Endodermal cell (in vitro differentiated cells): ENCODE results near the gene TMED5. TPM values are rescaled to one million over a fixed set of nuclear protein-coding genes. Genes with fewer than 3 reads are reported as not detected.
A peak's percentile ranks its signal among the peaks of the same experiment; 100 is the strongest.
"Not testable (repeated sequence)": the region's sequence is repeated elsewhere in the genome, so short reads cannot be mapped to it uniquely, and the experiment has no call there.

Source experiments
- DNase-seq: peaks from one replicate; pipeline ENCODE4 v3.0.0-alpha.2; 2017
- H3K27ac ChIP-seq: 2 replicates; pipeline ENCODE4 v1.5.1; 2013; ENCODE audit warnings: mild to moderate bottlenecking, low read depth, low read length, moderate library complexity
- H3K27me3 ChIP-seq: 2 replicates; pipeline ENCODE4 v1.6.1; 2013; ENCODE audit warnings: mild to moderate bottlenecking, low read length, moderate library complexity; ENCODE audit not compliant: insufficient read depth, control insufficient read depth, poor library complexity, severe bottlenecking
- H3K36me3 ChIP-seq: 2 replicates; pipeline ENCODE4 v1.7.0; 2013; ENCODE audit warnings: mild to moderate bottlenecking, low read length, moderate library complexity; ENCODE audit not compliant: control insufficient read depth, insufficient read depth
- H3K4me1 ChIP-seq: one replicate; pipeline ENCODE4 v1.7.0; 2013; ENCODE audit warnings: low read length; ENCODE audit not compliant: control insufficient read depth, insufficient read depth
- H3K4me3 ChIP-seq: 2 replicates; pipeline ENCODE4 v1.5.1; 2013; ENCODE audit warnings: mild to moderate bottlenecking, low read length, moderate library complexity
- H3K9ac ChIP-seq: 2 replicates; pipeline ENCODE4 v1.6.1; 2013; ENCODE audit warnings: mild to moderate bottlenecking, low read length, moderate library complexity; ENCODE audit not compliant: poor library complexity, severe bottlenecking; ENCODE audit errors: extremely low read depth
- H3K9me3 ChIP-seq: 2 replicates; pipeline ENCODE4 v1.6.1; 2013; ENCODE audit warnings: mild to moderate bottlenecking, low read length, moderate library complexity; ENCODE audit not compliant: control insufficient read depth
- H3K27ac Mint-ChIP-seq: 2 replicates; pipeline ENCODE4 v1.8.0; 2020; ENCODE audit warnings: mixed read lengths
- H3K27me3 Mint-ChIP-seq: 2 replicates; pipeline ENCODE4 v1.8.0; 2021; ENCODE audit warnings: mild to moderate bottlenecking, mixed read lengths; ENCODE audit not compliant: insufficient read depth
- H3K36me3 Mint-ChIP-seq: 2 replicates; pipeline ENCODE4 v1.8.0; 2020; ENCODE audit warnings: low read depth, mixed read lengths
- H3K4me1 Mint-ChIP-seq: 2 replicates; pipeline ENCODE4 v1.8.0; 2020; ENCODE audit warnings: mixed read lengths
- H3K4me3 Mint-ChIP-seq: 2 replicates; pipeline ENCODE4 v1.8.0; 2020; ENCODE audit warnings: mild to moderate bottlenecking, moderate library complexity, mixed read lengths
- H3K9me3 Mint-ChIP-seq: 2 replicates; pipeline ENCODE4 v1.8.0; 2020; ENCODE audit warnings: mild to moderate bottlenecking, mixed read lengths
- WGBS, 2 experiments: methylation state at CpG; one replicate each; pipeline versions ENCODE4 v1.1.5 to v1.1.7; 2013; ENCODE audit warnings: missing lambda C conversion rate in 2 of 2, mixed read lengths in 1 of 2; ENCODE audit not compliant: insufficient coverage in 1 of 2, insufficient read length in 1 of 2; 5-methylcytosine and 5-hydroxymethylcytosine counted together
- long read RNA-seq, 4 experiments: library from polyadenylated mRNA in 2 of 4; library from RNA in 1 of 4; library from capped mRNA in 1 of 4; stranded (forward) in 3 of 4; unstranded in 1 of 4; transcript quantifications; one replicate each; pipeline ENCODE4 v2.0.0, GENCODE V29; 2020 to 2021; ENCODE audit warnings: inconsistent platforms in 1 of 4
- polyA plus RNA-seq, 2 experiments: library from polyadenylated mRNA; stranded (reverse); fragments of 50-300 nt; gene quantifications; one replicate each; pipeline ENCODE4 v1.2.3, GENCODE V29; 2013
- total RNA-seq, 2 donors: library from RNA; stranded (reverse); fragmentation: NEBNext Ultra II Directional in 1 of 2; extraction: Animal tissue kit (Norgen Biotek cat#: 25700) in 1 of 2; gene quantifications; 2 replicates in 1 of 2; 3 replicates in 1 of 2; pipeline ENCODE4 v1.2.1, GENCODE V29; 2021
- TF ChIP-seq, protein P1 (sequence below): fragments of 200-600 bp; sonication (generic); conservative IDR thresholded peaks from 2 replicates; pipeline ENCODE4 v1.5.0; 2021; ENCODE audit warnings: antibody characterized with exemption, mild to moderate bottlenecking

The TMED5 gene
- total RNA-seq = 10 to 100 TPM; 28.0 to 30.2 TPM
- 39.9 TPM for polyA plus RNA-seq (2013, experiment 1 of 2)
- 38.5 TPM for polyA plus RNA-seq (2013, experiment 2 of 2)
- long read RNA-seq, experiment 1, full-length matches to known transcripts = 8 of 25 reads
- long read RNA-seq, experiment 1, partial matches to known transcripts = 0 of 25 reads
- long read RNA-seq, experiment 1, other reads (novel, unspliced or antisense) = 17 of 25 reads
- long read RNA-seq, experiment 2, full-length matches to known transcripts = 39 of 46 reads
- long read RNA-seq, experiment 2, partial matches to known transcripts = 3 of 46 reads
- long read RNA-seq, experiment 2, other reads (novel, unspliced or antisense) = 4 of 46 reads
- long read RNA-seq, experiment 3, full-length matches to known transcripts = 158 of 166 reads
- long read RNA-seq, experiment 3, partial matches to known transcripts = 2 of 166 reads
- long read RNA-seq, experiment 3, other reads (novel, unspliced or antisense) = 6 of 166 reads
- long read RNA-seq, experiment 4, full-length matches to known transcripts = 42 of 44 reads
- long read RNA-seq, experiment 4, partial matches to known transcripts = 0 of 44 reads
- long read RNA-seq, experiment 4, other reads (novel, unspliced or antisense) = 2 of 44 reads

DNA sequence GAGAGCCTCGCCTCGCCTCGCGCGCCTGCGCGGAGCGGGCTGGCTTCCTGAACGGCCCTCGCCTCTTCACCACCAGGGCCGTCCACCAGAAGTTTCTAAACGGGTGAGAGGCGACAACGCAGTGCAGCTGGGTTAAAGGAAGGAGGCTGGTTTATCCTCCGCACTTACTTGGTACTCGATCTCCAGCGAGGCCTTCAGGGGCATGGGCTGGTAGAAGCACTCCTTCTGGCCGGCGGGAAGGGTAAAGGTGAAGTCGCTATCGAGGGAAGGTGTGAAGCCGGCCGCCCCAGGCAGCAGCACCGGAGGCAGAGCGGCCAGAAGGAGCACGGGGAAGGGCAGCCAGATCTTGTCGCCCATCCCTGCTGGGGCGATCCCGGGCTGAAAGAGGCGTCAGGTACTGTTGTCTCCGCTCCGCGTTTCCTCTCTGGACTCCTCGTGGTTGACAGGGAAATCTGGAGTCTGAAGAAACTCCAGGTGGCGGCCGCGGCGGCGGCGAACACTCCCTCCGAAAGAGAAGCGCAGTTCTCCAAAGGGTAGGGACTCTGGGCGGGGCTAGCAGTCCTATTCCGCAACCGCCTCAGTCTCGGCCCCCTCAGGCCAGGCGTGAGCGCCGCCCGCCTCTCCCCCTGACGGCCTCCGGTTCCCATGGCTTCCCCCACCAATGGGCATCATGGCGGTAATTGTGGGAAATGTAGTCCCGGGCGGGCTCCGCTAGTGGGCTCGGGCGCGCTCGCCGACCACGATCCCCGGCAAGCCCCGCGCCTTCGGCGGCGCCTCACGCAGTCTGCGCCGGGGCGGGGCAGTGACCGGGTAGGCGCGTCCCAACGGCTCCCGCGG lies at the start of gene TMED5:
Gene TMED5 (minus strand): TSS at position 528 of the 837 bp plus-strand sequence. CDS start 171 bp downstream, at position 357.
- peak within 1 kb of the TSS; percentile 91 for H3K27ac ChIP-seq
- no peaks in the 10 kb centered on the region for H3K27me3 ChIP-seq
- Mint-ChIP-seq H3K4me3 (peak within 1 kb of the TSS; percentile 97), H3K27me3 (no peaks in the 10 kb centered on the region), H3K36me3 (peaks cover 4% of the 10 kb centered on the region), H3K9me3 (no peaks in the 10 kb centered on the region), H3K4me1 (peaks cover 13% of the 10 kb centered on the region), H3K27ac (peak within 1 kb of the TSS; percentile 98)
- peak within 1 kb of the TSS; percentile 96 for H3K4me3 ChIP-seq
- H3K4me1 ChIP-seq = peaks cover 4% of the 10 kb centered on the region
- H3K9ac ChIP-seq = peak within 1 kb of the TSS; percentile 81
- DNase-seq = peak; percentile 99
- 0% methylated on average over 12 to 78 of the region's 78 CpGs for WGBS, 2 experiments
- H3K36me3 ChIP-seq = peaks cover 10% of the 10 kb centered on the region
- TF ChIP-seq, protein P1, sequence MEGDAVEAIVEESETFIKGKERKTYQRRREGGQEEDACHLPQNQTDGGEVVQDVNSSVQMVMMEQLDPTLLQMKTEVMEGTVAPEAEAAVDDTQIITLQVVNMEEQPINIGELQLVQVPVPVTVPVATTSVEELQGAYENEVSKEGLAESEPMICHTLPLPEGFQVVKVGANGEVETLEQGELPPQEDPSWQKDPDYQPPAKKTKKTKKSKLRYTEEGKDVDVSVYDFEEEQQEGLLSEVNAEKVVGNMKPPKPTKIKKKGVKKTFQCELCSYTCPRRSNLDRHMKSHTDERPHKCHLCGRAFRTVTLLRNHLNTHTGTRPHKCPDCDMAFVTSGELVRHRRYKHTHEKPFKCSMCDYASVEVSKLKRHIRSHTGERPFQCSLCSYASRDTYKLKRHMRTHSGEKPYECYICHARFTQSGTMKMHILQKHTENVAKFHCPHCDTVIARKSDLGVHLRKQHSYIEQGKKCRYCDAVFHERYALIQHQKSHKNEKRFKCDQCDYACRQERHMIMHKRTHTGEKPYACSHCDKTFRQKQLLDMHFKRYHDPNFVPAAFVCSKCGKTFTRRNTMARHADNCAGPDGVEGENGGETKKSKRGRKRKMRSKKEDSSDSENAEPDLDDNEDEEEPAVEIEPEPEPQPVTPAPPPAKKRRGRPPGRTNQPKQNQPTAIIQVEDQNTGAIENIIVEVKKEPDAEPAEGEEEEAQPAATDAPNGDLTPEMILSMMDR = peak; percentile 55
- no peaks in the 10 kb centered on the region for H3K9me3 ChIP-seq

DNA sequence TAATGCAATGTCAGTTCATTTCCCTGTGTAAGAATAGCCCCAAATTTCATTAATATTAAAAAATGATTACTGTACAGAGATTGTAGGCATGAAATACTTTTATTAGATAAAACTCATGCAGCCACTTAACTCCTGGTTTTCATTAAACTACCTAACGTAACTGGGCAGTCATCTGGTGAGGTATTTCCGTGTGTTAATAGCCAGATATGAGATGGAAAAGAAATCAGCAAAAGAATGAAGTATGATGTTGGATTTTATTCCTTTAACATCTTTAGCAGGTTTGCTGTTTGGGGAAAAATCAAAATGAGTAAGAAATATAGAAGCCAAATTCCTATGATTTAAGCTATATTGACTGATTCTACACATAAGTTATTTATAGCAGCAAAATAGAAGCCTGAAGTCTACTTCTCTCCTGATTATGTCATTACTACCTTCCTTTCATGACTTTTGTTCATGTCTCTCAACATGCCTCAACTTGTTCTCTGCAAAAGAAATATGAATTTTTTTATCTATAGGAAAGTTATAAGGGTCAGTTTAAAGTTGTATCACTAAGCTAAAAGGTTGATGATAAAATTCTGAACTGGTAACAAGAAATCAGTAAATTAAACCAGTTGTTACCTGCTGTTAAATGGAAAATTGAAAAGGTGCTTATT lies 42.9 kb upstream of the TMED5 start:
- peaks cover 75% of the 10 kb centered on the region for H3K36me3 ChIP-seq
- Mint-ChIP-seq H3K4me3 (no peak overlapping the region), H3K36me3 (peaks cover 61% of the 10 kb centered on the region), H3K9me3 (peaks cover 8% of the 10 kb centered on the region), H3K27ac (no peak overlapping the region), H3K27me3 (no peaks in the 10 kb centered on the region), H3K4me1 (no peaks in the 10 kb centered on the region)
- no peaks in the 10 kb centered on the region for H3K4me1 ChIP-seq
- TF ChIP-seq, protein P1 = no peak
- H3K9ac ChIP-seq = no peak overlapping the region
- peaks cover 5% of the 10 kb centered on the region for H3K9me3 ChIP-seq
- no peaks in the 10 kb centered on the region for H3K27me3 ChIP-seq
- H3K4me3 ChIP-seq = no peak overlapping the region
- no peak overlapping the region for H3K27ac ChIP-seq
- DNase-seq = no peak
- 90 to 92% methylated on average over 2 of the region's 2 CpGs for WGBS, 2 experiments

DNA sequence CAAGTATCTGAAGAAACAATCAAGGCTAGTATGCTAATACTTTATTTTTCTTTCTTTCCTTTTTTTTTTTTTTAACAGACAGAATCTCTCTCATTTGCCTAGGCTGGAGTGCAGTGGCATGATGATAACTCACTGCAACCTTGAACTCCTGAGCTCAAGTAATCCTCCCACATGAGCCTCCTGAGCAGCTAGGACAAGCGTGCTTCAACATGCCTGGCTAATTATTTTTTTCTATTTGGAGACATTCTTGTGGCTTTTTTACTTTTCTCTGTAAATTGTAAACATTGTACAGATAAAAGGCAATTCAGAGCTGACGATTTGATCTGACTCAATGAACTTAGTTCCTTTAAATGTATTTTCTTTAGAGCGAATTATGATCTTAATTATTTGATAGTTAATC lies 41.7 kb upstream of the TMED5 start:
- peaks cover 8% of the 10 kb centered on the region for H3K9me3 Mint-ChIP-seq
- no peaks in the 10 kb centered on the region for H3K27me3 Mint-ChIP-seq
- peaks cover 68% of the 10 kb centered on the region for H3K36me3 Mint-ChIP-seq
- Histone ChIP-seq H3K36me3 (peaks cover 84% of the 10 kb centered on the region), H3K27ac (no peak overlapping the region), H3K27me3 (no peaks in the 10 kb centered on the region), H3K4me3 (no peak overlapping the region), H3K4me1 (no peaks in the 10 kb centered on the region), H3K9me3 (peaks cover 5% of the 10 kb centered on the region), H3K9ac (no peak overlapping the region)
- 91 to 100% methylated on average over 2 to 3 of the region's 3 CpGs for WGBS, 2 experiments
- H3K4me1 Mint-ChIP-seq = no peaks in the 10 kb centered on the region
- no peak for DNase-seq
- H3K27ac Mint-ChIP-seq = no peak overlapping the region
- no peak overlapping the region for H3K4me3 Mint-ChIP-seq
- TF ChIP-seq, protein P1 = no peak

DNA sequence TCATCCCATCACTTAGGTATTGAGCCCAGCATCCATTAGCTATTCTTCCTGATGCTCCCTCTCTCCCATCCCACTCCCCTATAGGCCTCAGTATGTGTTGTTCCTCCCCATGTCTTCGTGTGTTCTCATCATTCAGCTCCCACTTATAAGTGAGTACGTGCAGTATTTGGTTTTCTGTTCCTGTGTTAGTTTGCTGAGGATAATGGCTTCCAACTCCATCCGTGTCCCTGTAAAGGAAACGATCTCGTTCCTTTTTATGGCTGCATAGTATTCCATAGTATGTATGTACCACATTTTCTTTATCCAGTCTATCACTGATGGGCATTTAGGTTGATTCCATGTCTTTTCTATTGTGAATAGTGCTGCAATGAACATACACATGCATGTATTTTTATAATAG lies 40.5 kb upstream of the TMED5 start:
- not testable (repeated sequence) for H3K4me1 Mint-ChIP-seq, H3K27me3 Mint-ChIP-seq, H3K4me3 Mint-ChIP-seq, H3K27ac Mint-ChIP-seq, H3K9me3 Mint-ChIP-seq, H3K27me3 ChIP-seq, H3K9me3 ChIP-seq, H3K27ac ChIP-seq, H3K9ac ChIP-seq, DNase-seq, H3K4me1 ChIP-seq, H3K4me3 ChIP-seq
- H3K36me3 ChIP-seq = peaks cover 81% of the 10 kb centered on the region
- WGBS, 2 experiments = 89% methylated on average over 5 of the region's 5 CpGs; no CpG with 5 or more reads in 1 of the 2 experiments
- peaks cover 70% of the 10 kb centered on the region for H3K36me3 Mint-ChIP-seq
